ENCODE data around the gene VPS37B.

DNA sequence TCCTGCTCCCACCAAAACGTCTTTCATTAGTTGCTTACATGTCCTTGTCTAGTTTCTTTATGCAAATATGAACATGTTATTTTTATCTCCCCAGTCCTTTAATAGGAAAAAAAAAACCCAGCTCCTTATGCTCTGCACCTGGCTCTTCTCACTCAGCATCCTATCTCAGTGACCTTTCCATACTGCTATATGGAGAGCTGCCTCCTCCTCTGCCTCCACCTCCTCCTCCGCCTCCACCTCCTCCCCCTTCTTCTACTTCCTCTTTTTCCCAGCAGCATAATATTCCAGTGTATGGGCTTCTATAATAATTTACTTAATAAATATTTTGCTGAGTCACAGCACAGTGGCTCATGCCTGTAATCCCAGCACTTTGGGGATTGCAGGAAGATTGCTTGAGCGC lies 38.8 kb upstream of the VPS37B start:
- TF ChIP-seq, protein P1, sequence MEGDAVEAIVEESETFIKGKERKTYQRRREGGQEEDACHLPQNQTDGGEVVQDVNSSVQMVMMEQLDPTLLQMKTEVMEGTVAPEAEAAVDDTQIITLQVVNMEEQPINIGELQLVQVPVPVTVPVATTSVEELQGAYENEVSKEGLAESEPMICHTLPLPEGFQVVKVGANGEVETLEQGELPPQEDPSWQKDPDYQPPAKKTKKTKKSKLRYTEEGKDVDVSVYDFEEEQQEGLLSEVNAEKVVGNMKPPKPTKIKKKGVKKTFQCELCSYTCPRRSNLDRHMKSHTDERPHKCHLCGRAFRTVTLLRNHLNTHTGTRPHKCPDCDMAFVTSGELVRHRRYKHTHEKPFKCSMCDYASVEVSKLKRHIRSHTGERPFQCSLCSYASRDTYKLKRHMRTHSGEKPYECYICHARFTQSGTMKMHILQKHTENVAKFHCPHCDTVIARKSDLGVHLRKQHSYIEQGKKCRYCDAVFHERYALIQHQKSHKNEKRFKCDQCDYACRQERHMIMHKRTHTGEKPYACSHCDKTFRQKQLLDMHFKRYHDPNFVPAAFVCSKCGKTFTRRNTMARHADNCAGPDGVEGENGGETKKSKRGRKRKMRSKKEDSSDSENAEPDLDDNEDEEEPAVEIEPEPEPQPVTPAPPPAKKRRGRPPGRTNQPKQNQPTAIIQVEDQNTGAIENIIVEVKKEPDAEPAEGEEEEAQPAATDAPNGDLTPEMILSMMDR (IDR thresholded peaks at IDR 0.05), result no peak
- TF ChIP-seq, protein P2, sequence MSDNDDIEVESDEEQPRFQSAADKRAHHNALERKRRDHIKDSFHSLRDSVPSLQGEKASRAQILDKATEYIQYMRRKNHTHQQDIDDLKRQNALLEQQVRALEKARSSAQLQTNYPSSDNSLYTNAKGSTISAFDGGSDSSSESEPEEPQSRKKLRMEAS (IDR thresholded peaks at IDR 0.05; ENCODE audit: low read depth), result no peak
- TF ChIP-seq SIN3A (IDR thresholded peaks at IDR 0.05; ENCODE audit: borderline replicate concordance, low read depth, low read length), result no peak
- TF ChIP-seq GATA2 (CRISPR knock-in tag; IDR thresholded peaks at IDR 0.05), result no peak

Measured in SK-N-SH (cell line).